Esophagus squamous epithelium (tissue), 5 donors: ENCODE measurements around the gene CREB3L2. TPM values are rescaled to one million over a fixed set of nuclear protein-coding genes. Genes with fewer than 3 reads are reported as not detected.
"Not testable (repeated sequence)": the region's sequence is repeated elsewhere in the genome, so short reads cannot be mapped to it uniquely, and the experiment has no call there.

Source experiments
- DNase-seq: peaks from one replicate; lab custom pipeline; 2025; lab: John Stamatoyannopoulos, UW
- H3K27ac ChIP-seq, 4 donors: fragments of 200-600 bp; sonication (generic); one replicate each; pipeline ENCODE4 v1.5.1; 2016 to 2019; ENCODE audit warnings: mild to moderate bottlenecking in 1 of 4
- H3K27me3 ChIP-seq, 4 donors: fragments of 200-600 bp; sonication (generic); 1 replicate in 3 of 4; 2 replicates in 1 of 4; pipeline versions ENCODE4 v1.5.1 to v1.6.0; 2017 to 2021; ENCODE audit warnings: antibody characterized with exemption in 1 of 4
- H3K36me3 ChIP-seq, 3 donors: fragments of 200-600 bp; sonication (generic); one replicate each; pipeline ENCODE4 v1.5.1; 2016 to 2019
- H3K4me1 ChIP-seq, 3 donors: fragments of 200-600 bp; sonication (generic); one replicate each; pipeline ENCODE4 v1.5.1; 2017 to 2019
- H3K4me3 ChIP-seq, 4 donors: fragments of 200-600 bp; sonication (generic); 1 replicate in 3 of 4; 2 replicates in 1 of 4; pipeline ENCODE4 v1.5.1; 2016 to 2019; ENCODE audit warnings: mild to moderate bottlenecking in 2 of 4, moderate library complexity in 1 of 4
- H3K9me3 ChIP-seq, 3 donors: fragments of 200-600 bp; sonication (generic); one replicate each; pipeline ENCODE4 v1.5.1; 2016 to 2019
- CTCF ChIP-seq, 6 experiments: fragments of 450-650 bp in 4 of 6; fragments of 200-600 bp in 2 of 6; sonication (generic) in 2 of 6; IDR thresholded peaks; one replicate each; pipeline ENCODE4 v1.5.1; 2016 to 2019; ENCODE audit warnings: antibody characterized with exemption in 6 of 6, mild to moderate bottlenecking in 4 of 6, moderate library complexity in 4 of 6
- POLR2A ChIP-seq, 4 donors: fragments of 450-650 bp; IDR thresholded peaks; one replicate each; pipeline ENCODE4 v1.6.1; 2017; ENCODE audit warnings: antibody characterized with exemption in 4 of 4, mild to moderate bottlenecking in 4 of 4, moderate library complexity in 3 of 4
- WGBS, 2 donors: methylation state at CpG; one replicate each; pipeline ENCODE4 v1.1.5; 2018; 5-methylcytosine and 5-hydroxymethylcytosine counted together
- intact Hi-C: fragments of 100-400 bp; cut with DNase I; formaldehyde crosslinking; loops from one replicate; pipeline ENCODE4 v1.15.0; 2022
- total RNA-seq, 4 donors: library from RNA; depleted of rRNA; stranded (reverse); fragments of >200 nt; gene quantifications; one replicate each; pipeline ENCODE4 v1.1.0, GENCODE V29; 2016
- donor health status: DM: yes; HTN: yes; CAD: no.

CREB3L2 gene
- total RNA-seq, 4 donors from 2014 or later = 14.9 to 21.9 (median 17.3) TPM

GRCh38 chr7:137927386-137927785 is 74.5 kb downstream of the CREB3L2 start:
- Histone ChIP-seq H3K27ac (no peak overlapping the region), H3K9me3 (no peaks in the 10 kb centered on the region), H3K4me3 (no peak overlapping the region), H3K4me1 (peaks cover 0 to 30% (median 2%) of the 10 kb centered on the region in 3 donors), H3K27me3 (no peaks in the 10 kb centered on the region), H3K36me3 (peaks cover 0 to 37% (median 0%) of the 10 kb centered on the region in 3 donors)
- TF ChIP-seq CTCF (IDR thresholded peaks at IDR 0.05) (no peak), POLR2A (IDR thresholded peaks at IDR 0.05) (no peak)
- intact Hi-C loops = no loop called here
- DNase-seq = no peak

- intact Hi-C loops, DNase-seq, H3K4me3 ChIP-seq, H3K27me3 ChIP-seq, H3K9me3 ChIP-seq, H3K27ac ChIP-seq: not testable (repeated sequence)
- 84 to 96% methylated on average over 6 of the region's 6 CpGs for WGBS, 2 donors
- peaks cover 0 to 37% (median 0%) of the 10 kb centered on the region in 3 donors for H3K36me3 ChIP-seq
- peaks cover 0 to 26% (median 3%) of the 10 kb centered on the region in 3 donors for H3K4me1 ChIP-seq
Observed at GRCh38 chr7:137926206-137926605, 75.7 kb downstream of the CREB3L2 start.

GRCh38 chr7:137925754-137926153 is 76.1 kb downstream of the CREB3L2 start:
- Histone ChIP-seq H3K27me3 (no peaks in the 10 kb centered on the region), H3K4me1 (peaks cover 0 to 23% (median 5%) of the 10 kb centered on the region in 3 donors), H3K27ac (no peak overlapping the region), H3K4me3 (no peak overlapping the region), H3K36me3 (peaks cover 0 to 37% (median 0%) of the 10 kb centered on the region in 3 donors), H3K9me3 (no peaks in the 10 kb centered on the region)
- DNase-seq = no peak
- no peak for TF ChIP-seq POLR2A (IDR thresholded peaks at IDR 0.05)
- no peak for TF ChIP-seq CTCF (IDR thresholded peaks at IDR 0.05)
- WGBS, 2 donors = 63 to 75% methylated on average over 4 of the region's 4 CpGs
- intact Hi-C loops = no loop called here

- TF ChIP-seq CTCF (IDR thresholded peaks at IDR 0.05) = no peak
Observed at GRCh38 chr7:137925091-137925490, 76.8 kb downstream of the CREB3L2 start.

GRCh38 chr7:137923380-137923779 is 78.5 kb downstream of the CREB3L2 start:
- H3K36me3 ChIP-seq = peaks cover 0 to 37% (median 0%) of the 10 kb centered on the region in 3 donors
- 78 to 82% methylated on average over 5 of the region's 5 CpGs for WGBS, 2 donors
- intact Hi-C loops = no loop called here
- H3K27ac ChIP-seq = no peak overlapping the region
- no peak overlapping the region for H3K4me3 ChIP-seq
- no peaks in the 10 kb centered on the region for H3K9me3 ChIP-seq
- H3K4me1 ChIP-seq = peaks cover 0 to 9% (median 5%) of the 10 kb centered on the region in 3 donors
- no peak for DNase-seq
- TF ChIP-seq POLR2A (IDR thresholded peaks at IDR 0.05) = no peak
- TF ChIP-seq CTCF (IDR thresholded peaks at IDR 0.05) = no peak
- H3K27me3 ChIP-seq = no peaks in the 10 kb centered on the region

More at GRCh38 chr7:137925091-137925490, 76.8 kb downstream of the CREB3L2 start:
- H3K4me3 ChIP-seq = no peak overlapping the region
- intact Hi-C loops = no loop called here
- H3K9me3 ChIP-seq = no peaks in the 10 kb centered on the region
- no peak overlapping the region for H3K27ac ChIP-seq
- H3K27me3 ChIP-seq = no peaks in the 10 kb centered on the region
- peaks cover 0 to 37% (median 0%) of the 10 kb centered on the region in 3 donors for H3K36me3 ChIP-seq
- no peak for DNase-seq
- peaks cover 0 to 17% (median 5%) of the 10 kb centered on the region in 3 donors for H3K4me1 ChIP-seq
